ENCODE data around the gene MAGI2. TPM values are rescaled to one million over a fixed set of nuclear protein-coding genes. Genes with fewer than 3 reads are reported as not detected.
"Not testable (repeated sequence)": the region's sequence is repeated elsewhere in the genome, so short reads cannot be mapped to it uniquely, and the experiment has no call there.

Gene MAGI2
- polyA plus RNA-seq, 10 donors = 3.9 to 8.2 (median 5.2) TPM

DNA sequence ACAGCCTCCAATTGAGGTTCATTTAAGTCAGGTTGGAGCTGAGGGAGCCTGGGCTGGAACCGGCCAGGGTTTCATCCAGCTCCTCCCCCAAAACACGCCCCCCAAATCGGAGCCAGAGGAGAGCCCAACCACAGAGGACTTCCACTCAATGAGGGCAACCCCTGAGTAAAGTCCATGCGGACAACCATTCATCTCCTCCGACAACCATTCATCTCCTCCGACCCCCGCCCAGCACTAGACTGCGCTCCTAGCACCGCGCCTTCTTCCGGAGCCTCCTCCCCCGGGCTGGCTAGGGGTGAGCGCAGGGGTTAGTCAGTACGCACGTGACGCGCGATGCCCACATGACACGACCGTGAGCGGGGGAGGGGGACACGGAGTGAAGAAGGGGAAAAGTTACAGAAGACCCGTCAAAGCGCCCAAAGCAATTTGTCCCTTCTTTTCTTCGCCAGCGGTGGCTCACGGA is 1.4 kb downstream of the MAGI2 start:
- DNase-seq = peak; percentile 74 to 93 (median 79)

DNA sequence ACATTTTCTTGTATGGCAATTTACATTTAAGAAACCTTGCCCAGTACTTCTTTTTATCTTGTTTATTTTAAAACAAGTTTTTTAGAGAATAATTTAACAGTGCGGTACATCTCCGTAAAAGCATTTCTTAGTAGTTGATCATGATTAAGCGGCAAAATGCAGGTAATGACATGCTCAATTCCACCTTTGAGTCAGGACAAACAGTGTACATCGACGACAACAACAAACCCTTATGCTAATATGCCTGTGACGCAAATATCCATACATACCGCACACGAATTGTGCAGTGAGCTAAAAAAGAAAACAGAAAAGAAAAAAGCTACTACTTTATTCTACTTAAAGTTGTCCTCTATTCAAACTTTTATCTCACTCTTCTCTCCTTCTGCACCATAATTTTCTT is 1.9 kb downstream of the MAGI2 start:
- DNase-seq = no peak

DNA sequence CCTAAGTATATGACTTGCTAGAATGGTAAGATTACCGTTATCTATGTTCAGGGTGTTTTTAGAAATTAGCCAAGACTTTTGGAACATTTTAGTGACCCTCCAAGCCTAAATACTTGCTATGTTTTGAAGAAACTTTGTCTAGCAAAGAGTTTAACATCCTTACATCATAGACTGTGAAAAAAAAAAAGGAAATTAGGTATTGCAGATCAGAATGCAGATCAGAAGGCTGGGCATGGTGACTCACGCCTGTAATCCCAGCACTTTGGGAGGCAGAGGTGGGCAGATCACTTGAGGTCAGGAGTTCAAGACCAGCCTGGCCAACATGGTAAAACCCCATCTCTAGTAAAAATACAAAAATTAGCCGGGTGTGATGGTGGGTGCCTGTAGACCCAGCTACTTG is 10.7 kb downstream of the MAGI2 start:
- not testable (repeated sequence) for DNase-seq

DNA sequence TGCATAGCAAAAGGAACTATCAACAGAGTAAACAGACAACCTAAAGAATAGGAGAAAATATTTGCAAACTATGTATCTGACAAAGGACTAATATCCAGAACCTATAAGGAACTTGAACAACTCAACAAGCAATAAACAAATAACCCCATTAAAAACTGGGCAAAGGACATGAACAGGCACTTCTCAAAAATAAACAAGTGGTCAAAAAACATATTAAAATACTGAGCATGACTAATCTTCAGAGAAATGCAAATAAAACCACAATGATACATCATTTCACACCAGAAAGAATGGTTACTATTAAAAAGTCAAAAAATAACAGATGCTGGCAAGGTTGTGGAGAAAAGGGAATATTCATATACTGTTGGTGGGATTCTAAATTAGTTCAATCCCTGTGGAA is 17.1 kb downstream of the MAGI2 start:
- DNase-seq = no peak

DNA sequence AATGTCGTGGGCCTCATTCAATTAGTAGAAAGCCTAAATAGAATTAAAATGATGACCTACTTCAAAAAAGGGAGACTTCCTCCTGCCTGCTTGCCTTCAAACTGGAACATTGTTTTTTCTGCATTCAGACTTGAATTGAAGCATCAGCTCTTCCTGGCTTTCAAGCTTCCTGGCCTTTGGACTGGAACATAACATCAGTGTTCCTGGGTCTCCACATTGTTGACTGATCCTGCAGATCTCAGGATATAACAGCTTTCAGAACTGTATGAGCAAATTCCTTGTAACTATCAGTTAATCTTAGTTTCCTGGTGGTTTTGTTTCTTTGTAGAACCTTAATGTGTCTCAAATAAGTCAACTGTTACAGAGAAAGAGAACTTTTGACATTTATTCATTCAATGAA is 18.6 kb downstream of the MAGI2 start:
- no peak for DNase-seq

DNA sequence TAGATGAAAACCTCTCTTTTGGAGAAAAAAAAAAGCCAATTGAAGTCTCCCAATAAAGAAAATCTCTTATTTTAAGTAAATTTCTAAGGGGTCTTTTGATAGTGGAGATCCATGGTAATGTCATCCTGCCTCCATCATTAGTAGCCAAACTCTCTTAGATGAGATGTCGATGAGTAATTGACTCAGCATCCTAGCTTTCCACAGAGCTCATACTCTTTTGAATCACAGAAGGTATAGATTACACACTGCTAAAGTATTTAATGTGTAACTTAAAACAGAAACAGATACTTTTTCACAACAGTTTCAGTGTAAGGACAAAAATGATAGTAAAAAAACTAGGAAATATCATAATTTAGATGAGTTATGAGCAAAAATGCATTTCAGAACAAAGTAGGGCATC is 19.4 kb downstream of the MAGI2 start:
- DNase-seq = peak in 1 of 3 donors; percentile 62

DNA sequence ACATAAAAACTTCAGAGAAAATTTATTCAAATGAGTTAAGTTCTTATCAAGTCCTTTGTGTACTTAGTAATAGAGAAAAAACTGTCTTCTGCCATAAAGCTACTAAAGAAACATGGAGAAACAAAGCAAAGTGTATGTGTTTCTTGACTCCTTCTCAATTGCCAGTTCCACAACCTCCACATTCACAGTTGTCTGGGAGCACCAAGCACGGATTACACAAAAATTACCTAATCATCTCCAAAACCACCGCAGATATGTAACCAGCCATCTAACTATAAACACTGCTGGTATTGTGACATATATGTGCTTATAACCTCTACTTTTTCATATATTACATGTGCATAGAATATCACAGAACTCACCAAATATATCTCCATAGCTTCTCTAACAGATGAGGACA is 23.1 kb downstream of the MAGI2 start:
- DNase-seq = no peak

DNA sequence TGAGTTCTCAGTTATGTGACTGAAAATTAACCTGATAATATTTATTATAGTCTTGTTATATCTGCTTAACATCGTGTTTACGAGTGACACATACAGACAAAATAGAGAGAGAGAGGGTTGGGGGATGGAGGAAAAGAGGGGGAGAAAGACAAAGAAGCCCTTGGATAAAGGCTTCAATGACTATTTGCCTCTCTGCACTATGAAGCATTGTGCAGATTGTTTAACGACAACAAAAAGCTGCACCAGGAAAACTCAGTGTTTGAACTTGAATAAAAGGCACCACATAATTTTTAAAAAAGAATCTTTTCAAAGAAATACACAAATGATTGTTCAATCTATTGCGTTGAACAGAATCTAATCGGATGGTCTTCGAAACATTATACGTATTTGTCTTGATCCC is 27.8 kb downstream of the MAGI2 start:
- DNase-seq = no peak

DNA sequence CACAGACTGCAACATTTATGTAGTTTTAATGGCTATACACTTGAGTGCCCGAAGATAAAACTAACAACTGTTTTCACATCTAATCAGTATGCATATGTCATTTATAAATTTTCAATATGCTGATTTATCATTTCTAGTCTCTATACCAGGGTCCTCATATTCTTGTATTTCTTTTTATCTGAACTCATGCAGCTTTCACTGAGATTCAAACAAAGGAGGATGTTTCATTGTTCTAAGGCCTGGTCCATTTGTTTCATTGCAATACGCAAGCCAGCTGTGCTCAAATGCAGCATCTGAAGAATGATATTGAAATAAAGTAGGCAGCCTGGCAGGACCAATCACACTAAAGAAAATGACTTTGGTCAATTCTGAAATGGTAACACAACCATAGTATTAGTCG is 31.7 kb downstream of the MAGI2 start:
- DNase-seq = no peak

DNA sequence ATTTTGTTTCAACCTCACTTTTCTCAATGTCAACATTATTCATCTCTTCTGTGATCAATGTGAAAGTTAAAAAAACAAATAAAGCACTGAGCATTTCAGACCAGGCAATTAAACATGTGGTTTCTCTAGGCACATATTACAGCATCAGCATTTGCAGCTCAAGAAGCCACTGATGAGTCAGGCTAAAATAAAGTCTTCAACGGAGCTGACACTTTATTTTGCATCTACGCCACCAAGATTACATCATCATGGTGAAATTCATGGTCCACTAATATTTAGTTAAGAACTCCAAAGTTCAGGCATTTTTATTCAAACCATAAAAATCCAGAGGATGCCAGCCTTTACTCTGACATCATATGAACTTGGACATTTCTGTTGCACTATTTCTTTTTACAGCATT is 33.0 kb downstream of the MAGI2 start:
- peak in 1 of 3 donors; percentile 74 for DNase-seq

DNA sequence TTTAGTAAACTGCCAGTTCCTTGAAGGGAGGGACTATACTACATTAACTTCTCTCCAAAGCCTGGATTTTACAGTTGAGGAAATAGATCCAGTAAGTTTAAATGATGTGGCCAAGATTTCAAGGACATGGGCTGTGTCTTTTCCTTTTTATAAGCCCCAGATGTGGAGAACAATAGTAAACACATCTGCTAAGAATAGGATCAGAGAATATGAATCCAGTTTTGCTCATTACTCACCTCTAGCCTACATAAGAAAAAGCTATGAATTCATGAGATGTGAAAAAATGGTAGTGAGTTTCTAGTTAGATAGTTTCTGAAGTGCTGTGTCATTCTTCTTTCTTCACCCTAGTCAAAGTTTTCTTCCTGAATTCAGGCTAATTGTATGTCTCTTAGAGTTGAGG is 38.6 kb downstream of the MAGI2 start:
- no peak for DNase-seq

DNA sequence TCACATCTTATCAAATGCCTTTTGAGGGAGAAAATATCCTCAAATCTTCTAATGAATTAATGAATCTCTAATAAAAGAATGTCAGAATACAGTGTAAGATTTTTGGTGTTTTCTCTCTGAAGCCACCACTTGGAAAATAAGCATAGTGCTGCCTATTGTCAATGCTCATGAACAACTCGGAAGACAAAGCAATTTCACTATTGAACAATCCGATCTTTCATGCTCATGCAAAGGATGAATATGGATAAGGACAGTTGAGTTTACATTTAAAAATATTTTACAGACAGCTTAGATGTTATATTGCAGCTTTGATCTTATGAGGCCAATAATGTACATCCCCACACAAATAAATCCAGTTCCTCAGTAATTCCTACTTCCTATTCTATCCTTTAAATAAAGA is 40.6 kb downstream of the MAGI2 start:
- no peak for DNase-seq

DNA sequence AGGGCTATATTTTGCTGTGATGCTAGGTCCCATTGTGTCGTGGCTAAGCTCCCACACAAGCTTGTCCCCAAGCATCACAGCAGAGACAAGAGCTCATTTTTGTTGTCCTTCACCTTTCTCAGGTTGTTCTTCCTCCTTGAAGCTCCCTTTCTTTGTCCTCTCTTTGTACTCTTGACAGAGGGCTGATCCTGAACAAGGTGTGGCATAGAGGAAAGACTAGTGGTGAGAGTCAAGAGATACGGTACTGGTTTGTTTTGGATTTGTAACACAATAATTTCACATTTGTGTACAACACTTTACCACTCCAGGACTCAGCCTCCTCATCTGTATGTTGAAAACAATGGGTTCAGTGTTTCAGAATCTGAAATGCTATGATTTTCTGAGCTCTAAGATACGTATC is 41.0 kb downstream of the MAGI2 start:
- no peak for DNase-seq

DNA sequence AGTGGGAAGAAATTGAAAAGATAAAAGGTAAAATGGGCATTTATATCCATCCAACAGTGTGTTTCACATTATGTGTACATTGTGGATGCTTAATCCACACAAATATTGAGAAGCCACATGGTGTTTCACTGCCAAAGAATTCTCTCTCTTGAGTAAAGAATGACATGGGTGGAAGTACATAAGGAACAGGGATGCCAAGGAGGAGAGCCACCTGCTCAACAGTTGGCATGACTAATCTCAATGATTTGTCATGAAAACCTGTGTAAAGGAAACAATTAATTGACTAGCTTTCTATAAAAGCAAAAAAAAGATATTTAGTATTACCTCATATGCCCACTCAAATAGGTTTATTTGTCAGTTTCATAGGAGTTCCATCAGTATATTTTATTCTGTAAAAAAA is 43.1 kb downstream of the MAGI2 start:
- DNase-seq = no peak

DNA sequence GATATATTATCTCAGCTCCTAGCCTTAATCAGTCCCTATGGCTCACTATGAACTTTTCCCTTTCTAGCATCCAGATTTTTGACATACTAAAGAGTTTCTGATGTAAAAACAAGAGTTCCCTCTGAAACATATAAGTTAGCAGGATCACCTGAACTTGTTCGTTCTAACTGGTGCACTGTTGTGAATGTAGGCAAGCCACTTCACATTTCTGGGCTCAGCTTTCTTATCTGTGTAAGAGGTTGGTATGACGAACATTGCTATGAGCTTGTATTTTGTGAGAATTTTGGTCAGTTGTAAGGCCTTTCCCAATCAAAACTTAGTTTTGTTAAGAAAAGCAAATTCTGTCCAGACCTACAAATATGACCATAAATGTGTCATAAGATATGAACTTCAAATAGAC is 46.1 kb downstream of the MAGI2 start:
- no peak for DNase-seq

DNA sequence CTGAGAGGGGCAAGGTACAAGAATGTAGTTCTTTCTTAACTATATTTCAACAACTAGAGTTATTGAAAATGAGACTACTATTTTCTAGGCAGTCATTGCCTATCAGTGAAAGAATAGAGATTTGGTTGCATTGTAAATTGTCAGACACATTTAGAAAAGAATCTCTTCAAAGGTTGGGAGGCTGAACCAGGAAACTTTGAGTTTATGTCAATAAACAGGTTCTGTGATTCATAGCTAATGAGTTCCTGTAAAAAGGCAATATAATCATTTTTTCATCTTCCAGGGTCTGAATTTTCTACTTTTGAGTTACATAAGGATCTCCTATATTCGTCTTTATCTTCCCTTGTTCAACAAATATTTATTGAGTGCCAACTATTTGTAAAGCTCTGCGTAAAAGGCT is 47.1 kb downstream of the MAGI2 start:
- DNase-seq = no peak

DNA sequence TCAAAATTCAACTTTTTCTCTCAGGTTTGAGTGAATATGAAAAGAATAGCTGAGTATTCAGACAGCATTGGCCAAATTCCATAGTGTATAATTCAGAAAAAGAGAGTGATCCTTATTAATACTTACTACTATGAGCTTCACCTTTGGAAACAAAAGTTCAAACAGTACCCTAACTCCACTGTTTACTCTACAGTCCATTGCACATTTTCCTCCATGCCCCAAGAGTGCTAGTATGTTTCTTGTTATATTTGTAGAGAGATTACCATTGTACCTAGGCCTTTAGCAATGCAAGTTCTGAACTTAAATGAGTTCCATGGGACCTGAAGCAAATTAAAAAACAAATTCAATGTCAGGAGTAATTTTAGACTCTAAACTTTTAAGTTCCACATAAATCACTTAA is 48.1 kb downstream of the MAGI2 start:
- no peak for DNase-seq

DNA sequence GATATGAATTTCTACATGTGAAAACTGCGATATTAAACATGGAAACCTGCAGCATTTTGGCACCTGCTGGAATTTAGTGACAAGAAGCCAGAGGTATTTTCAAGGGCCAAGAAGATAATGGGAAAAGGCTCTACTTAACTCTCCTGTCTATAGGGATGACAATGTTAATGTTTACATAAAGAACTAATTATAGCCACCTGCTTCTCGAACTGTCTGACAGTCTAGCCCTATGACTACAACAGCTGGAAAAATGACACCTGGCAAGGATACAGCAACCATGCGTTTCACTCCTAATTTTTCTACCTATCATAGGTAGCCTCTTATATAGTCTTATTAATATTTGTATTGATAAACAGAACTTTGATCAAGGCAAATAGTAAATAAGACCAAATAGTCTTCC is 49.6 kb downstream of the MAGI2 start:
- peak in 1 of 3 donors; percentile 8 for DNase-seq

DNA sequence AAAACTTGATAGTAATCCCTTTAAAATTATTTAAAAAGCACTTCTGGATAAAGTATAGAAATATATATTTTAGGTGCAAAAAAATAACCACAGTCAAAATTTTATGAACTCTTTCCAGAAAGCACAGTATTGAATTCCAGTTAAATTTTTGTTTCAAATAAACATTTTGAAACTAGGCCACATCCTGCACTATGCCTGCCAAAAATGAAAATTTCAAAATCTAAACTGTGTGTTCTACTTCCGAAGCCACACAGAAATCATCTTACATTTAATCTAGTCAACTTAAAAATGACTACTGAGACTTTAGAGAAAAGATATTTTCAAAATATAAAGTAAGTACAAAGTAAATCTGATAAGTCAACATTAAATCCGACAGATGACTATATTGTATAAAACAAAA is 50.0 kb downstream of the MAGI2 start:
- peak; percentile 25 to 61 (median 53) for DNase-seq

DNA sequence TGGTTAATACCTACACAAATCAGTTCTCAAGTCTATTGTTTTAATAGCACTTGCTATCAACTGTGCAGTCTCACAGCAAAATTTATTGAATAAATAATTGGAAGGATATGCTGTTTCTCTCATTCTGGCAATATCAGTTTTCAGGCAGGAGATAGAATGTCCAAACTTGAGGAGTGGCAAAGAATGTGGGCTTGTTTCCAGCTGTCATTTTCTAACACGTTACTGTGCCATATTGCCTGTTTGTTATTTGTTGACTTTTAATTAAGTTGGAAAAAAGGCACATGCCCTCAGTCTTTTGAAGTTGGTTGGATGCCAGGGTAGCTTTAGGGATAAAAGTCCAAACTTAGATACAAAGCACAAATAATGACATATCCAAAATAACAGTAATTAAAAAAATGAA is 52.2 kb downstream of the MAGI2 start:
- DNase-seq = no peak

DNA sequence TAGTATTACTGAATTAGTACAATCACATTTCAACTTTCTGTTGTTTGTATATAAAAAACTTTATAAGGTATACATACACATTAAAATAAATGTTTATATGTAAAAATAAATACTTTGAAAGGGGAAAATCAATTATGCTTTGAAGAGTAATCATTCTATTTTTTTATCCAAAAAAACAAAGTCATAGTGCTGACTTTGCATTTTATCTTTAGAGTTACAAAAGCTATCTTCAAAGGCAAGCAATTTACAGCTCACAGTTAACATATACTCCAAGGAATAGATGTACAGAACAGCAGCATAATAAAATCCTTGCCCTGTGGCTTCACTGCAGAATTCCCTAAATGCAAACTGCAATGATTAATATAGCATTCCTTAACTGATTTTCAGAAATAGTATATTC is 53.2 kb downstream of the MAGI2 start:
- DNase-seq = no peak

DNA sequence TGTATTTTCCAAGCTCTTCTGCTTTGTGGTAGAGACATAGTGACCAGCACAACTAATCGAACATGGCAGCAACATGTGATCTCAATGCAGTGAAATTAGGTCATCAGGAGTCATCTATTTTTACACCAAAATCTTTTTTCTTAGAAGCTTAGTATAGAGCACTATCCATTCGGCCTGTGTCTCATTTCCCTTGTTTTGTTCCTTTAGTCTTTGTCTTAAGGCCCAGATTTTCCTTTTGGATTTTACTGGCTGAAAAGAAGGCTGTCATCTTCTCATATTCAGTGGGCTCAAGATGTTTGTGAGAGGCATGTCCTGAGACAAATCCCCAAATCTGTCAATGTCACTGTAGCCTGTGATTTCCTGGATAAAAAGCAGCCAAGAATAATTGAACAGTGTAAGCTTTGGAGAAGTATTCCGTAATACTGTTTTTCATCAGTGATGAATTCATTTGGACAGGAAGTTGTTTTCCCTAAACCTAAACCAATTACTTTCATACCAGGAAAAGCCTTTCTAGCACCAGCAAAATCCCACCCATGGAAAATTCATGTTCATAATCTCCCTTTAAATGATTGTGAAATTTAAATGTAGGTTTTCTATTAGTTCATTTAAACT is 55.2 kb downstream of the MAGI2 start:
- DNase-seq = peak in 1 of 3 donors; percentile 21

DNA sequence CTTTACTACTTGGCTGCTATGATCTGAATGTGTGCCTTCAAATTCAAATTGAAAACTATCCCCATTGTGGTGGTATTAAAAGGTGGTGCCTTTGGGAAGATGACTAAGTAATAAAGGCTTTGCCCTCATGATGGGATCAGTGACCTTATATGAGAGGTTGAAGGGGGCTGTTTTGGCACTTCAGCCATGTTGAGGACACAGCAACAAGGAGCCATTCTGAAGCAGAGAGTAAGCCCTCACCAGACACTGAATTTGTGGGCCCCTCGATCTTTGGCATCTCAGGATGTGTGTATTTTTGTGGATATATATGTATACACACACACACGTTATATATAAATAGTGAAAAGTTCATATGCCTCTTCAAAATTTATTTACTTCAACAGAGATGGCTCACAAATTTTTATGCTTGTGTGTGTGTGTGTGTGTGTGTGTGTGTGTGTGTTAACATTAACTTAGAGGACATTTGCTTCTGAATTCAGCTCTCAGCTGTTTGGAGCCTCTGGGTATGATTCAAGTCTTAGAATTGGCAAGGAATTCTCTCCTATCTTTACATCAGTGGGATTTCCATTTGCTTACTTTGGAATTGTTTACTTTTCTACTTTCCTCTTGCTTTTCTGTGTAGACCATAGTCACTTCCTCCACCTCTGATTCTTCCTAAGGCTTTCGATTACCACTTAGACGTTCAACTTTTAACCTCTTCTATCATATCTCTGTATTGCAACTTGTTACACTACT is 66.6 kb downstream of the MAGI2 start:
- DNase-seq = no peak

DNA sequence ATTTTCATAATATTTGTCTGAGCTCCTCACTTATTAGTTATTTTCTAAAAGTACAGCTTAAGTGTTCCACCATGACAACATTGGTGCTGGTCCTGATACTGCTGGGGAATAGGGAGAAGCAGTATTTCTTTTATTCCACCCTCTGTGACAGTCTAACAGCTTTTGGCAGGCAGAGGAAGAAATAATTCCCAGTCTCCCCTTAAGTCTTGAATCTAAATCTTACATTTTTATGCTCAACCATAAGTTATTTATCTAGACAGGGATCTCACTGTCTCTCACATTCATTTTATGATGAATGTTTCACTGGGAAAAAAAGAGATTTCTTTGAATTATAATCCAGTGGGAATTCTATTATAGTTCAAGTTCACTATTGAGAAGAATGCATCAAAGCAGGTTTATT is 71.5 kb downstream of the MAGI2 start:
- DNase-seq = peak in 2 of 3 donors; percentile 9 to 29
